Thoracic aorta (tissue), 2 donors: ENCODE measurements around the gene LTBP1. TPM values are rescaled to one million over a fixed set of nuclear protein-coding genes. Genes with fewer than 3 reads are reported as not detected.

Source experiments
- ATAC-seq: fragments of 150-250 bp; one replicate; pipeline ENCODE4 v1.8.0; 2017; ENCODE audit warnings: low read depth; ENCODE audit not compliant: insufficient number of reproducible peaks, low FRiP score
- DNase-seq: peaks from one replicate; pipeline ENCODE4 v3.0.0-alpha.2; 2020; ENCODE audit warnings: low spot score
- H3K27ac ChIP-seq, 2 donors: fragments of 200-600 bp; sonication (generic); 1 replicate in 1 of 2; 2 replicates in 1 of 2; pipeline ENCODE4 v1.5.1; 2016; ENCODE audit warnings: mild to moderate bottlenecking in 2 of 2, moderate library complexity in 2 of 2
- H3K27me3 ChIP-seq: fragments of 200-600 bp; sonication (generic); replicated peaks from 2 replicates; pipeline ENCODE4 v1.6.0; 2016; ENCODE audit warnings: mild to moderate bottlenecking; ENCODE audit not compliant: insufficient read depth
- H3K36me3 ChIP-seq: fragments of 200-600 bp; sonication (generic); one replicate; pipeline ENCODE4 v1.5.1; 2016
- H3K4me1 ChIP-seq, 2 donors: fragments of 200-600 bp; sonication (generic); 1 replicate in 1 of 2; 2 replicates in 1 of 2; pipeline versions ENCODE4 v1.5.1 to v1.6.0; 2016; ENCODE audit warnings: low read depth in 2 of 2, mild to moderate bottlenecking in 1 of 2; ENCODE audit not compliant: control insufficient read depth in 1 of 2
- H3K4me3 ChIP-seq: fragments of 200-600 bp; sonication (generic); 2 replicates; pipeline ENCODE4 v1.5.1; 2016; ENCODE audit warnings: mild to moderate bottlenecking
- H3K9me3 ChIP-seq: fragments of 200-600 bp; sonication (generic); 2 replicates; pipeline ENCODE4 v1.5.1; 2016
- CTCF ChIP-seq: fragments of 200-600 bp; sonication (generic); IDR thresholded peaks from one replicate; pipeline ENCODE4 v1.5.1; 2019; ENCODE audit warnings: antibody characterized with exemption
- total RNA-seq, 2 donors: library from RNA; depleted of rRNA; stranded (reverse); fragments of >200 nt; gene quantifications; one replicate each; pipeline versions ENCODE4 v1.1.0 to v1.2.3, GENCODE V29; 2016

LTBP1 gene
- total RNA-seq, 2 donors from 2014 or later: 584 to 786 TPM

- ATAC-seq (no peak), DNase-seq (no peak)
- no peak for TF ChIP-seq CTCF
- Histone ChIP-seq H3K4me1 (peaks cover 7 to 38% of the 10 kb centered on the region in 2 donors), H3K9me3 (no peaks in the 10 kb centered on the region), H3K27me3 (no peaks in the 10 kb centered on the region), H3K4me3 (no peak overlapping the region), H3K27ac (peak overlapping the region in 1 of 2 donors; percentile 16), H3K36me3 (peaks cover 32% of the 10 kb centered on the region)
These were observed 237.3 kb downstream of the LTBP1 start for GRCh38 chr2:33184041-33184440.

GRCh38 chr2:33186937-33187336 is 240.2 kb downstream of the LTBP1 start:
- H3K36me3 ChIP-seq: peaks cover 45% of the 10 kb centered on the region
- ATAC-seq (no peak), DNase-seq (no peak)
- peak overlapping the region; percentile 7 to 33 for H3K27ac ChIP-seq
- no peak overlapping the region for H3K4me3 ChIP-seq
- H3K27me3 ChIP-seq: no peaks in the 10 kb centered on the region
- no peaks in the 10 kb centered on the region for H3K9me3 ChIP-seq
- TF ChIP-seq CTCF: no peak
- peaks cover 14 to 55% of the 10 kb centered on the region in 2 donors for H3K4me1 ChIP-seq

- Histone ChIP-seq H3K27me3 (no peaks in the 10 kb centered on the region), H3K4me3 (no peak overlapping the region), H3K9me3 (no peaks in the 10 kb centered on the region), H3K4me1 (peaks cover 14 to 74% of the 10 kb centered on the region in 2 donors), H3K27ac (no peak overlapping the region), H3K36me3 (peaks cover 45% of the 10 kb centered on the region)
- DNase-seq (no peak), ATAC-seq (no peak)
- TF ChIP-seq CTCF: no peak
These were observed 242.0 kb downstream of the LTBP1 start for GRCh38 chr2:33188799-33189198.

- Histone ChIP-seq H3K27ac (peak overlapping the region; percentile 43 to 67), H3K36me3 (peaks cover 38% of the 10 kb centered on the region), H3K27me3 (no peaks in the 10 kb centered on the region), H3K4me1 (peaks cover 12 to 72% of the 10 kb centered on the region in 2 donors), H3K9me3 (no peaks in the 10 kb centered on the region), H3K4me3 (no peak overlapping the region)
- ATAC-seq (no peak), DNase-seq (no peak)
- no peak for TF ChIP-seq CTCF
These were observed 243.7 kb downstream of the LTBP1 start for GRCh38 chr2:33190393-33190937.

- Histone ChIP-seq H3K27me3 (no peaks in the 10 kb centered on the region), H3K9me3 (no peaks in the 10 kb centered on the region), H3K4me1 (peaks cover under 1 to 45% of the 10 kb centered on the region in 2 donors), H3K27ac (peak overlapping the region; percentile 19 to 28), H3K4me3 (no peak overlapping the region), H3K36me3 (peaks cover 18% of the 10 kb centered on the region)
- no peak for TF ChIP-seq CTCF
- DNase-seq (no peak), ATAC-seq (no peak)
These were observed 249.1 kb downstream of the LTBP1 start for GRCh38 chr2:33195891-33196290.
